Activated CD4-positive, alpha-beta T cell treated with anti-CD3 and anti-CD28 coated beads, Interleukin-2, amount 50 U/mL, for 48 hours (primary cell): ENCODE results near the gene RIMKLB.
"Not testable (repeated sequence)": the region's sequence is repeated elsewhere in the genome, so short reads cannot be mapped to it uniquely, and the experiment has no call there.

ENCODE experiments used
- DNase-seq, 2 experiments: peaks; one replicate each; pipeline ENCODE4 v3.0.0-alpha.2; 2020

RIMKLB gene

DNA sequence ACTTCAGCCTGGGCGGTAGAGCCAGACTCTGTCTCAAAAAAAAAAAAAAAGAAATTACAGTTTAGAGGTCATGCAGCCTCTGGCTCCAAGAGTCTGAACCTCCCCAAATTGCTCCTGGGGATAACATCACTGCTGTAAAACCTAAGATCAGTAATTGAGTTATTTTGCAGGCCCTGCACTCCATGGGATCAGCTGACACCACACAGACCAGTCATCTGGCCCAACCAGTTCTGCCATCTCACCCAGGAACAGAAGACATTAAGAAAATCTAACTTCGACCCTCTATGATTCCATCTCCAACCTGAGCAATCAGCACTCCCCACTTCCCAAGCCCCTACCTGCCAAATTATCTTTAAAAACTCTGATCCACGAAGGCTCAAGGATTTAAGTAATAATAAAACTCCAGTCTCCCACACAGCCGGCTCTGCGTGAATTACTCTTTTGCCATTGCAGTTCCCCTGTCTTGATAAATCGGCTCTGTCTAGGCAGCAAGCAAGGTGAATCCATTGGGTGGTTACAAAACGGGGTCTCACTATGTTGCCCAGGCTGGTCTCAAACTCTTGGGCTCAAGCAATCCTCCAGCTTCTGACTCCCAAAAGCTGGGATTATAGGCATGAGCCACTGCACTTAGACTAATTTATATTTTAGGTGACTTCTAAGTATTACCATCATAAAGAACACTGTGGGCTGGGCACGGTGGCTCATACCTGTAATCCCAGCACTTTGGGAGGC is 123.1 kb downstream of the RIMKLB start:
- not testable (repeated sequence) for DNase-seq

DNA sequence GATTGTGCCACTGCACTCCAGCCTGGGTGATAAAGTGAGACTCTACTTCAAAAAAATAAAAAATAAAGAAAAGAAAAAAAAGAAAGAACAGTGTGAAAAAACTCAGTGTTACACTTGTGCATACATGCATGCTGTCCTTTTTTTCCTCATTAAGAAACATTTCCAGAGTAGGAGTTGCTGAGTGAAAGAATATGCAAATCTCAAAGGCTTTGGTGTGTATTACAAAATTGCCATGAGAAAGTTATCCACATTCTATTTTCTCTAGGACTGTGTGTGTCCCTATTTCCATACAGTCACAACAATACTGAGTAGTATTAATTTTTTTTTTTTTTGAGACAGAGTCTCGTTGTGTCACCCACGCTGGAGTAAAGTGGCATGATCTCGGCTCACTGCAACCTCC is 123.8 kb downstream of the RIMKLB start:
- DNase-seq: no peak

DNA sequence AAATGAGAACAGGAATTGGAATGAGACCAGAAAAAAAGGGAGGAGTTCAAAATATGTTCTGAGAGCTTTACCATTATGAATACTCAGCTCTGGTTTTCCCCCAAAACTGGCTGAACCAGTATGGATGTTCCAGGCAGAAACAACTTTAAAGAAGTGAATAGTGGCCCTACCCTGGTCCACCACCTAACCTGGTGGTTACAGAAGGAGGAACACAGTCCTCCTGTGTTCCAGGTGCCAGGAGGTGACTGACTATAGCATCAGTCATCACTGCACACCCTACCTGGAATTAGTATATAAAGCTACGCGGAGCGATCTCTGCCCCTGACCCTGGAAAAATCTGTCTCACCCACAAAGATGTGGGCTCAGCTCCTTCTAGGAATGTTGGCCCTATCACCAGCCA is 124.5 kb downstream of the RIMKLB start, which contains the start of gene A2ML1:
Gene A2ML1 (plus strand): TSS at position 324 of the 400 bp plus-strand sequence. CDS start 31 bp downstream, at position 355.
- no peak for DNase-seq

GRCh38 chr12:8823565-8824300 is 125.9 kb downstream of the RIMKLB start:
- peak; percentile 1 to 5 for DNase-seq

GRCh38 chr12:8827551-8828256 is 129.9 kb downstream of the RIMKLB start:
- DNase-seq: no peak

DNA sequence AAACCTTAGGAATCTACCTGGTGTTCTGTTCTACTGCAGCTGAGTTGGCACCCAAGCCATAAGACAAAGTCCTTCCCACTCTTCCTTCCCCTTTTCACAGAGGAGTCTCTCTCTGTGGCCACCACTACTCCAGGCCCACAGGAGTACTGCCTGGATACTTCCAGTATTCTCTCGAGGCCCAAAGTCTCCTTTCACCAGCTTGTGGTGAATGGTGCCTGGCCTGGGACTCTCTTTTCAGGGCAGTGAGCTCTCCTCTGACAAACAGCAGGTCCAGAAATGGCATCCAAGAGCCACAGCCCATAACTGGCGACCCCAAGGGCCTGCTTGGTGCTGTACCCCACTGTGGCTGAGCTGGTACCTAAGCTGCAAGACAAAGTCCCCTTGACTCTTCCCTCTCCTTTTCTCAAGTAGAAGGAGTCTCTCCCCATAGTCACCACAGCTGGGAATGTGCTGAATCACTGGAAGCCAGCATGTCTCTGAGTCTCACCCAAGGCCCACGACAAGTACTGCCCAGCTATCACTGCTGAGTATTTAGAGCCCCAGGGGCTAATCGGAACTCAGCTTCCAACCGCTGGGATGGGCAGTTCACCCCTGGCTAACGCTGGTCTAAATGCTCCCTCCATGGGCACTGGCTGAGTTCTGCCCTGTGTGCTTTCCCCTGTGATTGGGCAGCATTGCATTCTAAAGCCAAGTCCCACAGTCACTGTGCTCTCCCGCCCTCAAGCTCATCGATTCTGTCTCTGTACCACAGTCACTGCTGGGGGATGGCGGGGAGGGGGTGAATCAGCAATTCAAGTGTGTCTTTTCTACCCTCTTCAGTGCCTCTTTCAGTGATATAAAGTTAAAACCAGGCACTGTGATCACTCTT is 130.7 kb downstream of the RIMKLB start:
- no peak for DNase-seq

DNA sequence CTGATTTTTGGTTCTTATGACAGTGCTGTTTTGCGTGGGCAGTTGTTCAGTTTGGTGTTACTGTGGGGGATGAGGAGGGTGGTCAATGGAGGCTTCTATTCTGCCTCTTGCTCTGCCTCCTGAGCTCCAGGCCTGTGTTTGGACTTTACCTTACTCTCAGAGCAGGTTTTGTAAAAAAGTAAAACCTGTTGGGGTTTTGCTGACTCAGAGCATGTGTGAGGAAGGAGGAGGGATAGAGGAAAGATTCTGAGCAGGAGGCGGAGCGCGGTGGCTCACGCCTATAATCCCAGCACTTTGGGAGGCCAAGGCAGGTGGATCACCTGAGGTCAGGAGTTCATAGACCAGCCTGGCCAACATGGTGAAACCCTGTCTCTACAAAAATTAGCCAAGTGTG is 131.3 kb downstream of the RIMKLB start:
- DNase-seq: no peak

DNA sequence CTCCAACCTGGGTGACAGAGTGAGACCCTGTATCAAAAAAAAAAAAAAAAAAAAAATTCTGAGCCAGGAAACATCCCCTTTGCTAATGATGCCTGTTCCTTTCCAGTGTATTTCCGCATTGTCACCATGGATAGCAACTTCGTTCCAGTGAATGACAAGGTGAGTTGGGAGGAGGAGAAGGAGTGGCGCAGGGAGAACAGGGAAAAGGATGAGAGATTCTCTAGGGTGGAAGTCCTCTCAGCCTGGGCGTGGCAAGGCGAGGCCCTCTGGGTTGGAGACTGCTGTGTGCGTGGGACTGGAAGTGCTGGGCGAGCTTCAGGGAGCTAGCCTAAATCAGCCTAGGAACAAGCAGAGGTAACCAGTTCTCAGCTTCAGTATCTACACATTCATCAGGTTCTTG is 131.8 kb downstream of the RIMKLB start:
- no peak for DNase-seq

- DNase-seq: no peak
Measured at GRCh38 chr12:8831116-8831515, 133.3 kb downstream of the RIMKLB start.

- DNase-seq: no peak
Measured at GRCh38 chr12:8832500-8832899, 134.7 kb downstream of the RIMKLB start.
